Measurements from ENCODE around the gene TBCCD1. TPM values are rescaled to one million over a fixed set of nuclear protein-coding genes. Genes with fewer than 3 reads are reported as not detected.

TBCCD1 gene
- total and polyA plus RNA-seq, 2 donors from 2014 or later = 6.2 to 13.3 TPM

GRCh38 chr3:186517218-186517617, 49.9 kb downstream of the TBCCD1 start:
- intact Hi-C loops (cut with DNase I) = no loop called here
- Histone ChIP-seq H3K4me3 (ENCODE audit: low read length in 3 of 3) (no peak overlapping the region), H3K27ac (ENCODE audit: low read depth in 2 of 2, low read length in 2 of 2) (no peak overlapping the region), H3K27me3 (ENCODE audit: control insufficient read depth, insufficient read depth, low read length) (no peaks in the 10 kb centered on the region), H3K9me3 (ENCODE audit: control insufficient read depth in 2 of 3, insufficient read depth in 1 of 3, low read length in 3 of 3) (no peaks in the 10 kb centered on the region), H3K4me1 (ENCODE audit: control insufficient read depth in 2 of 3, insufficient read depth in 2 of 3, low read depth in 1 of 3, low read length in 3 of 3) (peaks cover 0 to 4% (median 0%) of the 10 kb centered on the region in 3 donors), H3K9ac (ENCODE audit: low read length in 3 of 3) (no peak overlapping the region), H3K36me3 (ENCODE audit: control insufficient read depth in 2 of 3, insufficient read depth in 3 of 3, low read length in 3 of 3) (no peaks in the 10 kb centered on the region)
- no peak for TF ChIP-seq CTCF (IDR thresholded peaks at IDR 0.05; ENCODE audit: borderline replicate concordance, extremely low read depth, insufficient read depth)
- DNase-seq = no peak
- no peak for FAIRE-seq

- Histone ChIP-seq H3K9me3 (ENCODE audit: control insufficient read depth in 2 of 3, insufficient read depth in 1 of 3, low read length in 3 of 3) (no peaks in the 10 kb centered on the region), H3K27ac (ENCODE audit: low read depth in 2 of 2, low read length in 2 of 2) (no peak overlapping the region), H3K9ac (ENCODE audit: low read length in 3 of 3) (no peak overlapping the region), H3K36me3 (ENCODE audit: control insufficient read depth in 2 of 3, insufficient read depth in 3 of 3, low read length in 3 of 3) (no peaks in the 10 kb centered on the region), H3K27me3 (ENCODE audit: control insufficient read depth, insufficient read depth, low read length) (no peaks in the 10 kb centered on the region), H3K4me3 (ENCODE audit: low read length in 3 of 3) (no peak overlapping the region), H3K4me1 (ENCODE audit: control insufficient read depth in 2 of 3, insufficient read depth in 2 of 3, low read depth in 1 of 3, low read length in 3 of 3) (peaks cover 0 to 2% (median 0%) of the 10 kb centered on the region in 3 donors)
- FAIRE-seq (no peak), DNase-seq (no peak)
- intact Hi-C loops (cut with DNase I) = no loop called here
- TF ChIP-seq CTCF (IDR thresholded peaks at IDR 0.05; ENCODE audit: borderline replicate concordance, extremely low read depth, insufficient read depth) = no peak
Observed at GRCh38 chr3:186516646-186517045, 50.5 kb downstream of the TBCCD1 start.

- FAIRE-seq (no peak), DNase-seq (no peak)
- Histone ChIP-seq H3K9me3 (ENCODE audit: control insufficient read depth in 2 of 3, insufficient read depth in 1 of 3, low read length in 3 of 3) (no peaks in the 10 kb centered on the region), H3K4me1 (ENCODE audit: control insufficient read depth in 2 of 3, insufficient read depth in 2 of 3, low read depth in 1 of 3, low read length in 3 of 3) (no peaks in the 10 kb centered on the region), H3K36me3 (ENCODE audit: control insufficient read depth in 2 of 3, insufficient read depth in 3 of 3, low read length in 3 of 3) (no peaks in the 10 kb centered on the region), H3K9ac (ENCODE audit: low read length in 3 of 3) (no peak overlapping the region), H3K27ac (ENCODE audit: low read depth in 2 of 2, low read length in 2 of 2) (no peak overlapping the region), H3K4me3 (ENCODE audit: low read length in 3 of 3) (no peak overlapping the region), H3K27me3 (ENCODE audit: control insufficient read depth, insufficient read depth, low read length) (no peaks in the 10 kb centered on the region)
- intact Hi-C loops (cut with DNase I) = no loop called here
- TF ChIP-seq CTCF (IDR thresholded peaks at IDR 0.05; ENCODE audit: borderline replicate concordance, extremely low read depth, insufficient read depth) = no peak
Observed at GRCh38 chr3:186515125-186515524, 52.0 kb downstream of the TBCCD1 start.
